GM18502 (cell line): ENCODE measurements around the gene MYL11.

Experiments
- ATAC-seq: cut with Tn5 transposase; IDR thresholded peaks from one replicate; pipeline ENCODE4 v1.9.1; 2021; ENCODE audit warnings: mild to moderate bottlenecking; ENCODE audit not compliant: unreplicated experiment, poor library complexity

MYL11 gene

DNA sequence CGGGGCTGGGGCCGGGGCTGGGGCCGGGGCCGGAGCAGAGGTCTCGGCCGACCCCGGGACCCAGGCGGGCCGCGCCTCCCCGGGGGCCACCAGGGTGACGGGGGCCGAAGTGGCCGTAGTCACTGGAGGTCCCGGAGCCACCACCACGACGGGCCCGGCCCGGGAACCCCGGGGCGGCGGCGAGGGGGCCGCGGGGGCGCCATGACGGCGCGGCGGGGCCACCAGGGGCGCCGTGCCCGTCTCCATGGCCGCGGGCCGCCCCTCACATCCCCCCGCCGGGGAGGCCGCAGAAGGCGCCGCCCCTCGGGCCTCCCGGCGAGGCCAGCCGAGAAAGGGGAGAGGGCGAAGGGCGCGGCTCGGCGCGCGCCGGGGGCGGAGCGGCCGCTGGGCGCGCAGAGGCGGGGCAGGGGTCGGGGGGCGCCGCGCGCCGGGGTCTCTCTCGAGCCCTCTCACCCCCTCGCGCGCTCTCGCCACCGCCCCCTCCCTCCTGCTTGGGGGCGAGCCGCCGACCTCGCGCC is 4.6 kb upstream of the MYL11 start:
- ATAC-seq = peak; percentile 8

DNA sequence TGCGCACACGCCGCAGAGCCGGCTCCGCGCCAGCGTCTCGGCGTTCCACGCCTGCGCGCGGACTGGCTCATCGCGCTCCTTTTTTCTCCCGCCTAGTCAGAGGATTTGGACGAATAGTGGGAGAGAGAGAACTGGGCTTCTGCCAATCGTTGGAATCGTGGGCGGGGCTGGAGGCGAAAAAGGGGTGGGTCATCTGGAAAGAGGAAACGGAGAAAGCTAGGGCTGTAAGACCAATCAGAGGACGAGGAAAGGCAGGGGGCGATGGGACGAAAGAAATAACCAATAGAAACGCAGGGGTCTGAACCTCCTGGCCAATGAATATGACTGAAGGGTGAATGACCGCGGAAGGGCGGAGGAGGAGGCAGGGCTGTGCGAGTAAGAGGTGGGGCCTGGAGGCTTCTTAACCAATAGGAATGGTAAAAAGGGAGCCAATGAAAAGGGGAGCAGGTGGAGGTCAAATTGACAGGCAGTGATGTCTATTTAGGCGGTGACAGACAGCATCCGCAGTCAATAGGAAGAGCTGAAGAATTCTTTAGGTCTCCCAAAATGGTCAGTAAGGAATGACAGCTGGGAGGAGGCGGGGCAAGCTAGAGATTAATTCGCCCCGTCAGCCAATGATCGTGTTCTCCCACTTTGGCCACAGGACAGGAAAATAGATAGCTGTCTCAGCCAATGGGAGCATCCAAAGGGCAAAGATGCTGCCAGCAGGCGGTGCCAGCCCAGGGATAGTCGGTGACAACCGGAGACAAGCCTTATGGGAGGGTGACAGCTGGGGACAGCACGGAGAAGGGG is 4.0 kb upstream of the MYL11 start, which contains the start of gene TBC1D10B:
TBC1D10B (minus strand) TSS at position 39 of the 792 bp plus-strand sequence. CDS start 311 bp downstream, outside the sequence.
- ATAC-seq = peak; percentile 77

GRCh38 chr16:30371248-30371816 is 3.3 kb upstream of the MYL11 start:
- ATAC-seq = no peak

- no peak for ATAC-seq
Measured at GRCh38 chr16:30372038-30372712, 2.4 kb upstream of the MYL11 start.

- ATAC-seq = no peak
Measured at GRCh38 chr16:30372725-30373124, 1.9 kb upstream of the MYL11 start.

DNA sequence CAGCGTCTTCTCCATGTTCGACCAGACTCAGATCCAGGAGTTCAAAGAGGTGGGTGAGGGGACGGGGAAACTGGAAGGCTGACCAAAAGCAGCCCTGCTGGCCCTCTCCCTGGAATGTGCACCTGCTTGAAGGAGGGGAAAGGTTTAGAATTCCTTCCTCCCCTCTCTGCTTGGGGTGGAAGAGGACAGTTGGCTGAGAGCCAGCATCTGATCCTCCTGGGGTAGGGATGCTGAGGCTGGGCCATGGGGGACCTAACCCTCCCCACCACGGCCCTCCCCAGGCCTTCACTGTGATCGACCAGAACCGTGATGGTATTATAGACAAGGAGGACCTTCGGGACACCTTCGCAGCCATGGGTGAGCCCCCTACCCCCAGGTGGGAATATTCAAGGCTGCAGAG is 1.3 kb downstream of the MYL11 start:
- no peak for ATAC-seq

DNA sequence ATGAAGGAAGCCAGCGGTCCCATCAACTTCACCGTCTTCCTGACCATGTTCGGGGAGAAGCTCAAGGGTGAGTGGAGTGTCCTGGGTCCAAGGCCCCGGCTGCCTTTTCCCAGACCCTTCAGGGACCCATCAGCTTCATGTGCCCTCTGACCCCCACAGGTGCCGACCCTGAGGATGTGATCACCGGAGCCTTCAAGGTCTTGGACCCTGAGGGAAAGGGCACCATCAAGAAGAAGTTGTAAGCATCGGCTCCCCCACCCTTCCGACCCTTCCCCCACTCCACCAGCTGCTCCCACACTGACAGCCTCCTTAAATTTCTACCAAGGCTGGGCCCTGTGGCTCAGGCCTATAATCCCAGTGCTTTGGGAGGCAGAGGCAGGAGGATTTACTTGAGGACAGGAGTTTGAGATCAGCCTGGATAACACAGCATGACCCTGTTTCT is 1.9 kb downstream of the MYL11 start:
- ATAC-seq = no peak

GRCh38 chr16:30377050-30377811 is 2.6 kb downstream of the MYL11 start:
- ATAC-seq = no peak

- ATAC-seq = peak; percentile 41
Measured at GRCh38 chr16:30377812-30378235, 3.2 kb downstream of the MYL11 start.

- ATAC-seq = peak; percentile 86
Measured at GRCh38 chr16:30378236-30379157, 3.9 kb downstream of the MYL11 start.

GRCh38 chr16:30379158-30379783 is 4.7 kb downstream of the MYL11 start:
- no peak for ATAC-seq

DNA sequence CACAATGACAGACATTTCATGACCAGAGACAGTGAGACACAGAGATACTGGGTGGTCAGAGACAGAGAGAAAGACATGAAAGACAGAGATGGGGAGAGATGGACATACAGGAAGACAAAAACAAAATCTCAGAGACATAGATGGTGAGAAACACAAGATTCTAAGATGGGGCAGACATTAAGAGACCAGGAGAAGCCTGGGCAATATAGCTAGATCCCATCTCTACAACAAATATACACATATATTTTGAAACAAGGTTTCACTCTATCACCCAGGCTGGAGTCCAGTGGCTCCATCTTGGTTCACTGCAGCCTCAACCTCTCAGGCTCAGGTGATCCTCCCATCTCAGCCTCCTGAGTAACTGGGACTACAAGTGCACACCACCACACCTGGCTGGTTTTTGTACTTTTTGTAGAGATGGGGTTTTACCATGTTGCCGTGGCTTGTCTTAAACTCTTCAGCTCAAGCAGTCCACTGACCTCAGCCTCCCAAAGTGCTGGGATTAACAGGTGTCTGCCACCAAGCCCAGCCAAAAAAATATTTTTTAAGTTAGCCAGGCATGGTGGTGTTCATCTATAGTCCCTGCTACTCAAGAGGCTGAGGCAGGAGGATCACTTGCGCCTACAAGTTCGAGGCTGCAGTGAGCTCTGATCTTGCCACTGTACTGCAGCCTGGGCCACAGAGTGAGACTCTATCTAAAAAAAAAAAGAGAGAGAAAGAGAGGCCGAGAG is 5.6 kb downstream of the MYL11 start:
- ATAC-seq = no peak

DNA sequence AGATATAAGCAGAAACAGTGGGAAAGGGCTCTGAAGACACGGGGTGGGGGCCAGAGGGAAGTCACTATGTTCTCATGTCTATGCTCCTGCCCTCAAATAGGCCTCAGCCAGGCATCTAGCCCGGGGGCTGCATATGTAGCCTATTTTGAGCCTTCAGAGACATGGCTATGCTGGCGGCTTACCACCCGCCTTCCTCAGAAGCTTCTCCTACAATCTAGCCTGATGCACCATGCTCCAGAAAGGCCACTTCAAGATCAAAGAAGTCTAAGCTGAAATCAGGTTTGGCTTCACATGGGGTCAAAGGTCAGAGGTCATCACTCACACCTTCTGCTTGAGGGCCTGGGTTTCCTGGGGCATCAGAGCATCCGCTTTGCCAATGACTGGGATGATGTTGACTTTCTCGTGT is 6.2 kb downstream of the MYL11 start:
- ATAC-seq = no peak

- ATAC-seq = no peak
Measured at GRCh38 chr16:30381291-30382041, 6.9 kb downstream of the MYL11 start.

GRCh38 chr16:30382111-30382881 is 7.7 kb downstream of the MYL11 start, which contains the start of gene SEPTIN1:
TSS of gene SEPTIN1 (minus strand) at chr16:30382561. CDS start at chr16:30382542, 19 bp downstream.
- no peak for ATAC-seq

- ATAC-seq = no peak
Measured at GRCh38 chr16:30383521-30383920, 8.9 kb downstream of the MYL11 start.
